ENCODE measurements around the gene PLCXD3.
"Not testable (repeated sequence)": the region's sequence is repeated elsewhere in the genome, so short reads cannot be mapped to it uniquely, and the experiment has no call there.

PLCXD3 gene

DNA sequence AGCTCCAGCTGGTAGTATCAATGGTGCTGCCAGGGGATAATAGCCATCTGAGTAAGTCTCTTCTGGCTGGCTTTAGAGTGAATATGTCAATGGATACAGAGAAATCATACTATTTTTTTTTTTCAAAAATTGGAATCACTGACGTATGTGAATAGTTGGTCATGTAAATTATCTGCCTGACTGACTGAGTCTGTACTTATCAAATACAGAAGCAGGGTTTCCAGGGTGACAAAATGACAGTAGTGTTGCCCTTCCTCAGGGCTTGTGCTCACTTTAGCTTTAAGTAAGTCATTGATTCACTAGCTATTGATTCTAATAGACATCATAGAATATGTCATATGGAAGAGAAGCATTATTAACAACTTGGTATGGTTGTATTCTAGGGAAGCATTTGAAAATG is 171.1 kb downstream of the PLCXD3 start:
- no peak for DNase-seq

DNA sequence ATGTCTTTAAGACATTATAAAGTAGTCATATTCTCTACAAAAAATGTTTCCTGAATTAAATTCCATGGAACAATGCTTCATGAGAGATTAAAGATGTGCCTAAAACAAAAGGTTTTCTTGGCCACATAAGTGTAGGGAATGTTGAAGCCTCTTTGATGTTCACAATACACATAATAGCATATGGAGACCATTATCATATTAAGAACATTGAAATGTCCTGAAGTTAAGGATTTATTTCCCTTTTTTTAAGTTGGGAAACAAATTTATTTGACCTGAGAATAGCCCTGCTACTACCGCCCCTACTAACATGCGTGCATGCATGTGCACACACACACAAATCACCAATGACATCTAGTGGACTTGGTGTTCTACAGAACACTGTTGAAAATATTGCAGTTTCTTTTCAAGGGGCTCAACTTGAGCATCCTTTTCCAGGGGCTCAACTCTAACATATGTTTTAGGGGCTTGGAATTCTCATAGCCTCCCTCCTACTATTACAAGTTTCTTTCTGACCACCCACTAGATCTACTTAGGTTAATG is 172.2 kb downstream of the PLCXD3 start:
- DNase-seq = no peak

GRCh38 chr5:41337724-41338123 is 172.7 kb downstream of the PLCXD3 start:
- no peak for DNase-seq

DNA sequence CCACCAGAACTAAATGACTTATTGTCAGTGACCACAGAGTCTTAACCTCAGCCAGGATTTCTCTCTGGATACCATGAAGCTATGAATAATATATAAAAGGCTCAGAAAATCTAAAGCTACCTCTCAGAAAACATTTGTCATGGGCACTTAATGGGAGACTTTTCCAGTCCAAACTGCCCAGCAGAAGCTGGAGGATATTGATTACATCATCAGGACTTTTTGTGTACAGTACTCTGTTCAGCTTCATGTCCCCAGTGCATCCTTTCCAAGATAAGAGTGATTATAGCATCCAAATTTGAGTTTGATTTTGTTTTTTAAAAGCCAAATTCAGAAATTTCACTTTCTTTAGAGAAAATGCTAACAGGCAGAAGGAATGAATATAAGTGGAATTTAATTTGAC is 173.2 kb downstream of the PLCXD3 start:
- DNase-seq = no peak

- DNase-seq = no peak
Measured at GRCh38 chr5:41336471-41336870, 173.9 kb downstream of the PLCXD3 start.

DNA sequence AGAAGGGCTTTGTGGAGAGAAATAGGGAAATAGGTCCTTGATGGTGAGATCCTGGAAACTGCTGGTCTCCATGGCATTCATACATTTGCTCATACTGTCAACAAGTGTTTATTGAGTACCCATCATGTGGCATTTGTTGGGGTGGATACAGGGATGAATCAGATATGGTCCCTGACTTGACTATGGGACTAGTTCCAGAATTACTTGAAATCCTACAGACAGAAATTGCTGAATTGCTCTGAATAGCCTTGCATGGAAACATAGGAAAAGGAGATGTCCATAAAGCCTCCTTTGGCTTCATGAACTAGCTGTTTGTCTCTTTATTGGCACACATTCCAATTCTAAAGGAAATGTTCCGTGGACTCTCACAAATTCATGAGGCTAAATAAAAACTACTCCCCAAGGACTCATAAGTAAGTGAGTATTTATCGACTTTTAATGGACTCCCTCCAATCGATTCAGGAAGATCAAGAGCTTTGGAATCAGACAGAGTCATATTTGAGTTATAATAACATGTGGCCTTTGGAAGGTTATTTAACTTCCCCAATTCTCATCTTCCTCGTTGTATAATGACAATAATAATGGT is 174.7 kb downstream of the PLCXD3 start:
- no peak for DNase-seq

DNA sequence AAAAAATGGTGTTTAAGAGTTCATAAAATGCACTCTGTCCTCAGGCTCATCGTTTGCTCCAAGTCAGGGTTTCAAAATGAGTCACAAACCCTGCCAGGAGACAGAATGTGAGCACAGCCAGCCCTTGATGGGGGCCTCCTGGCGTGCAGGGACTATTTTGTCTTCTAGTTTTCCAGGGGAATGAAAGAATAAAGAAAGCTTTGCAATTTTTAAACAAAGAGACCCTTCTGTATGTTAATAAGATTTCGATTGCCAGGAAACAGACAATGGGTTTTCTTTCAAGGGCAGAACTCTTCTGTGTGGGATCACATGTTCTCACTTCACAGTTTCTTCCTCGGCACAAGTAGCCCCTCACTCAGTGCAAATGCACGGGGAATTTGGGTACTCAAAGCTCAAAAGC is 175.6 kb downstream of the PLCXD3 start:
- no peak for DNase-seq

DNA sequence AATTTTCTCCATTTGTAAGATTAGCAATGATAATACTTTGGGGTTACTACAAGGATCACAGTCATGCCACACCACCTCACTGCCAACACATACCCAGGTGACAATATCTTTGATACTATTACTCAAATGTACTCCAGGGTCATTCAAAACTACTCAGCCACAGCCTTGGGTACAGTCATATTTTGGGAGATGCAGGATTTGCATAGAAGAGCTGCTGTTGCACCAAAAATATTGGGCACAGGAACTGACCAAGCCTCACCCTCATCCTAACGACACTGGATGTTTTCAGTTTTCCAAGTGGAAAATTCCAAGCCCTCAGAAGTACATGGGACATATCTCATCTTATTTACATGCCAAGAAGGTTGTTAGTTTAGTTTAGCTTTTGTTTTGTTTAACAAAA is 176.2 kb downstream of the PLCXD3 start:
- DNase-seq = no peak

GRCh38 chr5:41325074-41325473 is 185.3 kb downstream of the PLCXD3 start:
- no peak for DNase-seq

DNA sequence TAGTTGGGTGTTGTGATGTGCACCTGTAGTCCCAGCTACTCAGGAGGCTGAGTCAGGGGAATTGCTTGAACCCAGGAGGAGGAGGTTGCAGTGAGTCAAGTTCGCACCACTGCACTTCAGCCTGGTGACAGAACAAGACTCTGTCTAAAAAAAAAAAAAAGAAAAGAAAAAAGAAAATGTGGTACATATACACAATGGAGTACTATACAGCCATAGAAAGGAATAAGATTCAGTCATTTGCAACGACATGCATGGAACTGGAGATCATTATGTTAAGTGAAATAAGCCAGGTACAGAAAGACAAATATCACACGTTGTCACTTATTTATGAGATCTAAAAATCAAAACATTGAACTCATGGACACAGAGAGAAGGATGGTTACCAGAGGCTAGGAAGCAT is 187.6 kb downstream of the PLCXD3 start:
- not testable (repeated sequence) for DNase-seq

- no peak for DNase-seq
Measured at GRCh38 chr5:41312478-41313060, 197.8 kb downstream of the PLCXD3 start.

- no peak for DNase-seq
Measured at GRCh38 chr5:41312066-41312465, 198.3 kb downstream of the PLCXD3 start.

DNA sequence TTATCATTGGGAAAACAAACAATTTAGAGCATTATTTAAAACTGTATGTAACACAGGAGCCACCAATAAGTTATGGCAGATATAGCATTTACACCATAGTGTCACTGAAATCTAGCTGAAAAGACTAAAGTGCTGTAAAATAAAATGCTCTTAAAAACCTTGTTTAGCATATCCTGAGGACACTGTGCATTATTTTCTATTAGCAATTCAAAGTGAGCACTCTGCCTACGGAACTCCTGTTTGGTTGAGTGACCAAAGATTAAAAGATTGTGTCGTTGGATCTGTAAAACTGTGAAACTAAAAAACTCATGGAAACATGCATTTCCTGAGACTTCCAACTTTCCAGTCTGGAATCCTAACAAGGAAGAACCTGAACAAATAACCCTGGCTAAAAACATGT is 201.1 kb downstream of the PLCXD3 start:
- DNase-seq = no peak

- no peak for DNase-seq
Measured at GRCh38 chr5:41306005-41306404, 204.4 kb downstream of the PLCXD3 start.

DNA sequence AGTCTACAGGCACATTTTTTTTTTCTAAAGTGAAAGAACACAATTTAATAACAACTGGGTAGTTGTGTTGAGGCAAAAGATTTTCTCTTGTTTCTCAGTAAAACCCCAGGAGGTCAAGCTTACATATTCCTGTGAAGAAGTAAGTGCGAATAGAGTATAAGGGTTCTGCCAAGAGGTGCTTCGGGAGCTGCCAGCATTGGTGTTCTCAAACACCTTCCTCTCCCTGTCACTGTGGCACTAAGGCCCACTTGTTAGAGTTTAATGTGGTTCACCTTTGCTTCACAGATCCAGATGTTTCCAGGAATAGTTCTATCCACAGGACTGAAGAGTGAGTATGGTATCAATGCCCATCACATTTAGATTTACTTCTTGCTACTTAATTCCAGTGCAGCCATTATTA is 205.3 kb downstream of the PLCXD3 start:
- no peak for DNase-seq

- DNase-seq = no peak
Measured at GRCh38 chr5:41296066-41296465, 214.3 kb downstream of the PLCXD3 start.

DNA sequence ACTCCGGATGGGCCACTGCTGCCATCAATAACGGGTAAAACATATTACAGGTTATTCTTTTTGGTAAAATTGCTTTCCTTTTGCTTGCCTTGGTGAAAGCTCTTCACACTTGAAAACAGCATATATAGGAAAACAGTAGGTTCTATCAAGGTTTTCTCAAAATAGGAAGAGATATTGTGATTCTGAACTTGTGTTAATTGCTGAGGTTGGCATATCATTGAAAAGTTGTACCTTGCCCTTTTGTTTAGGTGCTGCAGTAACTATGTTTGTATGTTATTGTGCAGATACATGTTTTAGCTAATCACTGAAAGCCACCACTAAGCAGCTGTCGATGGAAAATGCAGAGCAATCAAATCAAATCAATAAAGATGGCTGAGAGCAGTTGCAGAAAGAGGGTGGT is 219.1 kb downstream of the PLCXD3 start:
- no peak for DNase-seq

DNA sequence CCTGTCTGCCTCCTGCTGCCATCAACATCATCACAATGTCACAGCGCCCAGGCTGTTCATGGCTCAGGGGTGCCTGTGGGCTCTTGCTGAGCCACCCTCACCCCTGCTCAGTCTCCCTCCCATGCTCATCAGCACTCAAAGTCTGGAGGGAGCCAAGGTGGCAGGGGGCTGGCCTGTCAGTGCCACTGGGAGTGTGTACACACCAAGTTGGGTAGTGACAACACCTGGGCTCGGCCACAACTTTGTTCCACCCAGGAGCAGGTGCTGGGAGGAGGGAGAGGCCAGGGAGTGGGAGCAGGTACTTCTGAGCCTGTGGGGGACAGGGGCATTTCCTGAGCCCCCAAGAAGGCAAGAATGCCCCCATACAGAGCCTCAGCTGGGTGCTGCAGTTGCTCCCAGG is 219.6 kb downstream of the PLCXD3 start:
- DNase-seq = no peak

DNA sequence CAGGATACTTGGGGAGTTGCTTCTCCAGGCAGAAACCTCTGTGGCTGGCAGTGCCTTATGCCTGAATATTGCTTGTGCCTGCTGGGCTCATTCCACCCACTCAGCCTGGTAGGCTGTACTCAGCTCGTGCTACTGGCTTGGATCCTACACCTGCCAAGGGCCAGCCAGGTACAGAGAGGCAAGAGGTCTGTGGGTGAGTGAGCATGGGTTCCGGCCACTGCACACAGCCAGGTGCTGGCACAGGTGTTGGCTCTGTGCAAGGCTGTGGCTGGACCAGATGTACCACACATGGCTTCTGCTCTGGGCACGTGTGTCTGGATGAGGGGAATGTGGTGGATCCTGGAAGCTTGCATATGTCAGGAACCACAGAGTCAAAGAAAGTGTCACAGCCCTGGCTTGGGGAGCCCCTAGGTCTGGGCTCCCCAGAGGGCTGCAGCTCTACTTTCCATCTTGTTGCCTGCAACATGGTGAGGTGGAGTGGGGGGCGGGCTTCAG is 220.4 kb downstream of the PLCXD3 start:
- no peak for DNase-seq

- no peak for DNase-seq
Measured at GRCh38 chr5:41286696-41287095, 223.7 kb downstream of the PLCXD3 start.

DNA sequence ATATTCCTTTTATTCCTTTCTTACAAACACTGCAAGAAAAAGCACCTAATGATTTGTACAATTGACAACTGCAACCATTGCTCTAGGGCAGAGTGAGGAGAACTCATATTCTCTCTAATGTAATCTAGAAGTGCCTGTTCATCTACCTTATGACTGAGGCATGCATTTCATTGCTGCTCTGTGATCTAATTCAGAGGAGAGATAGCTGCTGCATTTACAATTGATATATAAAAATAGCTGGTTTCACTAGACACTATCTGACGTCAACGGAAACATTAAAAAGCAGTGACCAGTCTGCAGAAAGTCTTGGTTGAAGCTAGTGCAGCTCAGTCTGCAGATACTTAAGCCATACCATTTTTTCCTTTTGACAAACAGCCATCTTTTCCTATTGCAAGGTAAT is 224.2 kb downstream of the PLCXD3 start:
- no peak for DNase-seq

- no peak for DNase-seq
Measured at GRCh38 chr5:41284938-41285337, 225.5 kb downstream of the PLCXD3 start.

DNA sequence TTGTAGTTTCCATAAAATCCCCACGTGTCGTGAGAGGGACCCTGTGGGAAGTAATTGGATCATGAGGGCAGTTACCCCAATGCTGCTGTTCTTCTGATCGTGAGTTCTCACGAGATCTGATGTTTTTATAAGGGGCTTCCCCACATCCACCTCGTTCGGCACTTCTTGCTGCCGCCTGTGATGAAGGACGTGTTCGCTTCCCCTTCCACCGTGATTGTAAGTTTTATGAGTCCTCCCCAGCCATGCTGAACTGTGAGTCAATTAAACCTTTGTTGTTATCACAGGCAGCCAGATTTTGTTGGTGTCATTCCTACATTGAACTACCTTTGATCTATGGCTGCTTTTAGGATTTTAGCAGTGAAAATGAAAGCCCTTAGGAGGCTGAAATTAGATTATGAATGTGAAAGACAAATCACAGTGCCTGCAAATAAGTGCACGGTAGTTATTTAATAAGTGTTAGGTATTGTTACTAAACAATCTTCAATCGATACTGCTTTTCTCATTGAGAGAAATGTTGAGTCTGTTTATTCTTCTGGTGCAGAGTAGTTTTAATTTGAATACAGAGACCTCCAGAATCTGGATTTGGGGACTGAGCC is 229.1 kb downstream of the PLCXD3 start:
- DNase-seq = no peak

DNA sequence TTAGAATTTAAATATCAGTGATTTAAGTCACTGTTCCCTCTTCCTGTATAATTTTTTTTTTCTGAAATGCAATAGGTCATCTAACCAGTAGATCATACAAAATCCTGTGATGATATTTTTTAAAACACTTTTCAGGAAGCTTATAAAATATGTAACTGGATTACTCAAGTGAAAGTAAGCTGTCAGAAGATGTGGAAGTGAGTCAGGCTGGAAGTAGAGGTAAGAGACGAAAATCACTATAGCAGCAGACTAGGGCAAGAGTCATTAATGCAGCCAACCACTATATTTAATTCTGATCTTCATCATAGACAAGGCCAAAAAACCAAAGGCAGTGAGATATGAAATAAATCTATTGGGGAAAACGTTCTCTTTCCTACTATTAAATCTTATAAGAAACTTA is 231.4 kb downstream of the PLCXD3 start:
- no peak for DNase-seq

All from NCI-H187 treated with DMSO at 0.1 percent for 48 hours (cell line).